Measurements from ENCODE around the gene PITPNB.

PITPNB gene

DNA sequence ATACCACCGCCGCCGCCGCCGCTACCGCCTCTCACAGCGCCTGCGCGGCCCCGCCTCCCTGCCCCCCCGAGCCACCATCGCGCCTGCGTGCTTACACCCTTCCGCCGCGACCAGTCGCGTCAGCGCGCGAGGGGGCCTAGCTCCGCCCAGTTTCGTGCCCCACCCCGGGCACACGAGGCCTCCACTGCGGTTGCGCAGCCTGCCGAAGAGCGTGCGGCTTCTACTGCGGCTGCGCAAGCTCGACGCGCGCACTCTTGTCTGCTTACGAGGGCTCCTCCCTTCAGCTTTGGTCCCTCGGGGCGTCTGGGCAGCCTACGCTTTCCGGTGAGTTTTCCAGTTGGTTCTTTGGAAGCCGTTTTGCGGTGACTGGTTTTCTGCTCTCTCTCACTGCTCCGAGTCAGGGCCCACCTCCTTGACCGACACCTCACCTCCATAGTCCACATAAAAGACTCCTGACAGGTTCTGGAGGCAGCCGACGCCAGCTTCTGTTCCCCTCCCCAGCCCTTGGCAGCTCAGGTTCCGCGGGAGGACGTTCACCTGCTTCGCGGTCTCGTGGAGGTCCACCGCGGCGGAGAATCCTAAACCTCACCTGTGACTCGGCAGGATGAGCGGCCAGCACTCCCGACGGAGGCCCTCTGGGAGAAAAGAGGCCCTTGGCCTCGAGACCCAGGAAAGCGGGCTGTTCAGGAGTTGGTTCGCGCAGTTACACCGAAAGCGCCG, at the start of gene PITPNB:
TSS of gene PITPNB (minus strand) at position 35 of the 720 bp plus-strand sequence. CDS start 65 bp downstream, outside the sequence.
- peak; percentile 98 for DNase-seq

DNA sequence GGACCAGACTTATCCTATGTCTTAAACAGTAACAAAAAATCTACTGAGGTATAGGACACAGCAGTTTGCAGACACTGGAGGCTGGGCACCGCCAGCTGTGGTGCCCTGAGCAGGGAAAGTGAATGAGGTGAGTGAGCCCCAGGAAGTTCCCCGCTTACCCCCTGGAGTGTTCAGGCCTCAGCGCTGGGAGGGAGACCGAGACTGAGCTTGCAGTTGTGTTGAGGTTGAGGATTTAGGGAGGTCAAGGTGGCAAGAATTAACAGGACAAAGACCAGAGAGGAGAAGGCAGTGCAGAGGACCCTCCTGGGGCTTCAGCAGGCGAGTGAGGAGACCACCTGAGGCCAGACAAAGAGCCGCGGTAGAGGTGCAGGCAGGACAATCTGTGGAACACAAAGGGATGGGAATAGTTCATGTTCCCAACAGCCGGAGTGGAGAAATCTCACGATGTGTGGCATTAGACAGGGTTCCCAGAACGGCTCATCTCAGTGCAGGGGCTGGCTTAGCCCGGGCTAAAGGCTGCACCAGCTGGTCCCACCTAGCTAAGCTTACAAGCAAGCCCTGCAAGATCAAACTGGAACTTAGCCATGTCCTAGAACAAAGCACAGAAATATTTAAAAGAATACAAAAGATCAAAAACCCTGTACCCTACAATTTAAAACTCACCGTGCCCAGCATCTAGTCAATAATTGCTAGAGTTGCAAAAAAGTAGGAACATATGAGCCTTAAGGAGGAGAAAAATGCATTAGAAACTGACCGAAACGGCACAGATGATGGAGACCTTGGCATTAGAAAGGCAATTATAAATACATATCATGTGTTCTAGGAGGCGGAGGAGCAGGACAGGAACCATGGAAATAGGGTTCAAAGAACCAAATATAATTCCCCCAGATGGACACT, 47.4 kb upstream of the PITPNB start:
- no peak for DNase-seq

DNA sequence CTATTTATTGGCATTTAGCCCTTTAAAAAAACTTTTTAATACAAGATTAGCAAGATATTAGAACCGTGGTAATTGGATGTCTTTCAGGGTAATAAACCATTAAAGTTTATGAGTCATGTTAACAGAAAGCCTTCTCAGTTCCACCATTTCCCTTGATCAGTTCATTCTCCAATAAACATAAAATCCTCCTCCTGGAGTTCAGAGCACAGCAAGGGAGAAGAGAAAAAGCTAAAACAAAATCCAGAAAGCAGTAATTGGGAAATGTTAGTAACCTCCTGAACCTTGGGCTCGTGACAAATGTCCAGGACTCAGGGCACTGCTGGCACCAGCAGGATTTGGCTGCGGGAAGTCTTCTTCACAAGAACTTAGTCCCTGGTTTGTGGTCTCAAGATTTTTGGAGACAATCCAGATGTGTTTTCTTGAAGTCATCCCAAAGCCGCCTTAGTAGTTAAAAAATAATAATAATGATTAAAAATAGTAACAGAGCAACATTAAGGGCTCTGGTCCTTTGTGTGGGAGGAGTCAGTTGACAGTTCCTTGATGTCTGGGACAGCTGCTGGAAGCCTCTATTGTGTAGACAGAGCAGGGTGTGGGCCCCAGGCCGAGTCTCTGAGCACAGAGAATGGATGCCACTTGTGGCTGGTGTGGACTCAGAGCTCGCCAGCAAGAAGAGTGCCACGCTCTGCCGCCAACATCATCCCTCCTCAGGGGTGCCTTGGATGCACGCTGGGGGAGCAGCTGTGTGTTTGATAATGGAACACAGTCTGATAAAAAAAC, 43.4 kb upstream of the PITPNB start:
- DNase-seq = no peak

DNA sequence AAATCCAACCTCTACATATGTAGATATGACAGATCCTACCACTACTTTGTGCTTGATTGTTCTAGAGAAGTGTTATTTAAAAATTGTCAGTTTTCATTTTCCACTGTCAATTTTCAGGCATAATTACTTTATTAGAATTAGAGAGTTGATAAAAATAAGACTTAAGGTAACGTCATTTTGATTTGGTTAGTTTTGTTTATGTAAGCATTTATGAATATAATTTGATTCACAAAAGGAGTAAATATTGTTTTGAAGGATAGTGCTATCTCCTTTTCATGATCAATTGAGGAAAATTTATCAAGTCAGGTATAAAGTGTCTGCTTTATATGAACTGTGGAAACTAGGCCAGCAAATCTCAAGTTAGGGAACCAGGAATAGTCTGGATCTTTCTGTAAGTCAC, 42.6 kb upstream of the PITPNB start:
- no peak for DNase-seq

DNA sequence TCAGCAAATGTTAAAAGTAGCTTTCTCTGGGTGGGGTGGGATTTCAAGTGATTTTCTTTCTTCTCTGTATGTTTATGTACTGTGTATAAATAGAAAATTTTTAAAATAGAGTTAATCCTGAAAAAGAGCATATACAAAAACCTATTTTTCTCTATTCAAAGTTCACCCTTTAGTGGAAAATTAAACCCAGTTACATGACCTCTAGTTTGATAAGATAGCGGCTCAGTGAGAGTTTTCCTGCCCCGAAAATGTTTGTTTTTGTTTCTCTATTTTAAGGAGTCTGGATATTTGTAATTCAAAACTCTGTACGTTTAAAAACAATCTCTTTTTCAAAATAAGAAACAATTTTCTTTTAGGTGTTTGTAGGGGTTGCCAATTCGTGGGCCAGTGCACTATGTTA, 42.1 kb upstream of the PITPNB start:
- no peak for DNase-seq

DNA sequence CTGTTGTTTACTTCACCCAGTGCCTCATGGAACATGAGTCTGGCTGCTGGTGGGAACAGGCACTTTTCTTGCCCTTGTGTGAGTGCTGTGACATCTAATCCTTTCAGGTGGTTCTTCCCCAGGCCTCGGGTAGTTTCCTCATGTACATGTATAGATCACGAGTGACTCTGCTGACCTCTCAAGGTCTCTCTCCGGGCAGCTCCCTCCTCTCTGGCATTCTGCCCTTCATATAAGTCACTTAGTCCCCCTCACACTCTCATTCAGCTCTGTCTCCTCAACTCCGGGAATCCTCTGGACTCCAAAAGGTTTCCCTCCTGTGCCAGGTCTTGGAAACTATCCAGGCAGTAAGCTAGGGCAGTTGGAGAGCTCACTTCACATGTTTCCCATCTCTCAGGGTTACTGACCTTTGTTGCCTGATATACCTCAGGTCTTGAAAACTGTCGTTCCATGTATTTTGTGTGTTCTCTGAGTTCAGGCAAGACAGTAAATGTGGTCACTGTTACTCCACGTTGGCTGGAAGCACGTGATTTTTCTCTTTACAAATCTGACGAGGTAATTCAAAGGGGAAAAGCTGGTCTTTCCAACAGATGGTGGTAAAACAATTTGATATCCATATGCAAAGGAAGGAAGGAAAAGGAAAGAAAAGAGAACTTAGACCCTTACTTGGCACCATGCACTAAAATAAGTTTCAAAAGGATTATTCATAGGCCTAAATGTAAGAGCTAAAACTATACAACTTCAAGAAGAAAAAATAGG, 40.5 kb upstream of the PITPNB start:
- no peak for DNase-seq

DNA sequence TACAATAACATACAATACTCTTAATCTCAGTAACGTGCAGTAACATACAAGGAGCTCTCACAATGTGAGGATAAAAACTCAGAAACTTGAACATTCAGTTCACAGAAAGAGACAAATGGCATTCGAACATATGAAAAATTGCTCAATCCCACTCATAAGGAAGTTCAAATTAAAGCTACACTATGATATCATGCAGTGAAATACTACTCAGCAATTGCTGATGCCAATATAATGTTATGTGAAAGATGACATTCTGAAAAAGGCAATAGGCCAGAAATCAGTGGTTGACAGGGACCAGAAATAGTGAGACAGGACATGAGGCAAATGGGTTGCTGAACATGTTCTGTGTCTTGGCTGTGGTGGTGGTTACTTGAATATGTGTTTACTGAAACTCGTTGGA, 33.7 kb upstream of the PITPNB start:
- DNase-seq = no peak

DNA sequence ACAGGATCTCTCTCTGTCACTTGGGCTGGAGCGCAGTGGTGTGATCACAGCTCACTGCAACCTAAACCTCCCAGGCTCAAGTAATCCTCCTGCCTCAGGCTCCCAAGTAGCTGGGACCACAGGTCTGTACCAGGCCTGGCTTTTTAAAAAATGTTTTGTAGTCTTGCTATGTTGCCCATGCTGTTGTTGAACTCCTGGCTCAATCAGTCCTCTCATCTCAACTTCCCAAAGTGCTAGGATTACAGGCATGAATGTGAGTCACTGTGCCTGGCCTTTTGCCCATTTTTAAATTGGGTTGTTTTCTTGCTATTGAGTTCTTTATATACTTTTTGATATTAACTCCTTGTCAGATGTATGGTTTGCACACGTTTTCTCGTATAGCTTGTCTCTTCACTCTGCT, 33.0 kb upstream of the PITPNB start:
- no peak for DNase-seq

DNA sequence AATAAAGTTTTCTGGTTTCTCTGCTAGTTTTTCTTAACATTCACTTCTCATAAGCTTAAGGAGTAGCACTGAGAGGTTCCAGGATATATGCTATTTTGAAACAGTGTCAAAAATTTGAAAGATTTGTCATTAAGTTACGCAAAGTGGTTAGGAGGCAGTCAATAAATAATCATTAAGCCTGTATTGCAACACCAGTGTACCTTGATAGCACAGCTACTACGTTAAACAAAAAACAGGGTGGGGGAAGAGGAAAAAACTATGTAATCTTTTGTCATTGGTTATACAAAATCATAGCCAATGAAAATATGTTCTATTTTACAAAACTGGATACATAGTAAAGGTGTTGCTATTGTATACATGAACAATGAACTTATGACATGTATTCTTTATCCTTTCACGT, 30.4 kb upstream of the PITPNB start:
- DNase-seq = no peak

DNA sequence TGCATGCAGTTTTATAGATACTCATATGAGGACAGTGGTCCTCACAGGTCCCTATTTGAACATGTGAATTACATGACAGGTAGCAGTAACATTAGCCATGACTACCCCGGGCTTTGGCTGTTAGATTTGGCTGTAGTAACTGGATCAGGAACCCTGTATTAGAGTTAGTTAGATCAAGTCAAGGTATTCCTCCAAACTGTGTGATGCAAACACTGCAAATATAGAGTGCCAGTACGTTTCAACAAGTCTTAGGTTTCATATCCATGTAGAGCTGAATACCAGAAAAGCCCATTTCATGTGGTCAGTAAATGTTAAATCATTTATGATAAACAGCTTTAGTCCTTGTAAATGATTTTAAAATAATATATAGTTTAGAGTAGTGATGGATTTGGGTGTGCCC, 29.5 kb upstream of the PITPNB start:
- DNase-seq = no peak

DNA sequence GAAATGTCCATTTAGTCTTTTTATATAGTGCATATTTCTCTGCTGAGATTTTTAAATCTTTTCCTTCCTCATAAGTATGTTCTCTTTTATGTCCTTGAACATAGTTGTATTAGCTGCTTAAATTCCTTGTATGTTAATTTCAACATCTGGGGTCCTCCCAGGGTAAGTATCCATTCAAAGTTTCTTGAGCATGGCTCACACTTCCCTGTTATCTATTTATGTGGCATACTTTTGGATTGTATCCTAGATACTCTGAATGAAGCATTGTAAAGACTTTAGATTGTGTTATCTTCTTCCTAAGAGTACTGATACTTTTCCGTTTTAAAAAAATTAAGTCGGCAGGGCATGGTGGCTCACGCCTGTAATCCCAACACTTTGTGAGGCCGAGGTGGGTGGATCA, 28.4 kb upstream of the PITPNB start:
- no peak for DNase-seq

DNA sequence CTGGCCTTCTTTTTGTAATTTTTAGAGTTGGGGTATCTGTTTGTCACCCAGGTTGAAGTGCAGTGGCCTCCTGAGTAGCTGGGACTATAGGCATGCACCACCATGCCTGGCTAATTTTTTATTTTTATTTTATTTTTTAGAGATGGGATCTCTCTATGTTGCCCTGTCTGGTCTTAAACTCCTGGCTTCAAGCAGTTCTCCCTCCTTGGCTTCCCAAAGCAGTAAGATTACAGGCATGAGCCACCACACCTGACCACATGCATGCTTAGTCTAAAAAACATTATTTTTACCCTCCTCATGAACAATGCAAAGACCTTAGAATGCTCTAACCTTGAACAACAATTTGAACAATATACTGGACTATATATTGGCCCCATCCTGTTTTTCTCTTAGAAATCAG, 22.1 kb upstream of the PITPNB start:
- no peak for DNase-seq

DNA sequence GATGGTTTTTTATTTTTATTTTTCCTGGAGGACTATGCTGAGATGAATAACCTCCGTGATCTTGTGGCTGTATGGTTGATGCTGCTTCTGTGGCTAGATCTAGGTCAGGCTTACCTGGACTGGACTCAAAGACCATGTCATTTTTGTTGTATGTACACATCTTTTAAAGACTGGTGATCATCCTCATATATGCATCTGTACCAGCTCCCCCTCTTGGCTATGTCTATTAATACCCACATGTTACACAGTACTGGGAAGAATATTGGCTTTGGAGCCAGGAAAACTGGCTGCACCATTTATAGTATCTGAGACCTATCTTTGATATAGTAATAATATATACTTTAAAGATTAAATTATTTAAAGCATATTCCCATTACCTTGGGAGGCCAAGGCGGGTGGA, 18.4 kb upstream of the PITPNB start:
- DNase-seq = no peak

DNA sequence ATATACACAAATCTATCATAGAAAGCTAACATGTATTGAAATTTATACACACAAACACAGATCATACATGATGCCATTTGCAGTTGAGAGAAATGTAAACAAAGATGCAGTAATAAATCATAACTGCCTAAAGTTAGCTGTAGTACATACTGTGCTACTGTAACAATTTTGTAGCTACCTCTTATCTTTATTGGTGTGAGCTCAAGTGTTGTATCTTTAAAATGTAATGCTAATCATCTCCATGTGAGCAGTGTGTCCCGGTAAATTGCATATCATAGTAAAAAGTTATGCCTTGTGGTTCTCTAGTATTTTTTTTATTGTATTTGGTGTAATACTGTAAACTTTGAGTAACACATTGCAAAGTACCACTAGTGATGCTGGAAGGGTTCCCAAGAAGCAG, 16.8 kb upstream of the PITPNB start:
- no peak for DNase-seq

DNA sequence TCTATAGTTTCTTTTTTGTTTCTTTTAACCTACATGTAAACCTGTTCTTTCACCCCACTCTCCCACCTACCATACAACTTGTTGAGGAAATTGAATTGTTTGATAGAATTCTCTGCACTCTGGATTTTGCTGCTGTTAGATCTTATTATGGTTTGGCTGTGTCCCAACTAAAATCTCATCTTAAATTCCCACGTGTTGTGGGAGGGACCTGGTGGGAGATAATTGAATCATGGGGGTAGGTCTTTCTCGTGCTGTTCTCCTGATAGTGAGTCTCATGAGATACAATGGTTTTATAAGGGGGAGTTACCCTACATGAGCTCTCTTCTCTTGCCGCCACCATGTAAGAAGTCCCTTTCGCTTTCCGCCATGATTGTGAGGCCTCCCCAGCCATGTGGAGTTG, 15.0 kb upstream of the PITPNB start:
- DNase-seq = no peak

DNA sequence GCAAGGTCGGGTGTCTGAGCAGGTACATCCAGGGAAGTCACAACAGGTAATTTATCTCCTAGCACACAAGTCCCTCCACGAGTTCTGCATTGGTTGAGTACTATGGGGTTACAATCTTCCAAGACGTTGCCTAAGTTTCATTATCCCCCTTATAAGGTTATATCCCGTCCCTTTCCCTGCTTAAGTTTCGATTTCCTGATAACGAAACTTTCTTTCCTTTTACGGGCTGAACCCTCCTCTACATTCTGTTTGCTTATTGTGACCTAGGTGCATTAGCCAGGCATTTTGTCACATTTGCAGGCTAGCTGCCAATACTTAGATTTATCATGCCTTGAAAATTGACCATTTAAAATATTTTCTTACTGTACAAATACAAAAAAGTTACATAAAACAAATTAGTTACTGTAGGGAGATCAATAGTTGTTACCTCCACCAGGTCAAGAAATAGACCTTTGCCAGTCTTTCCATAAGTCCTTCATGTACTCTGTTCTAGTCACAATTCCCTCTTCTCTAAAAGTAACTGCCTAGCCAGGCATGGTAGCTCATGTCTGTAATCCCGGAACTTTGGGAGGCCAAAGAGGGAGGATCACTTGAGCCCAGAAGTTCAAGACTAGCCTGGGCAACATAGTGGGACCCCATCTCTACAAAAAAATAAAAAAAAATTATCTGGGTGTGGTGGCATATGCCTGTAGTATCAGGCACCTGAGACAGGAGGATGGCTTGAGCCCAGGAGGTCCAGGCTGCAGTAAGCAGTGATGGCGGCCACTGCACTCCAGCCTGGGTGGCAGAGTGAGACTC, 14.3 kb upstream of the PITPNB start:
- no peak for DNase-seq

DNA sequence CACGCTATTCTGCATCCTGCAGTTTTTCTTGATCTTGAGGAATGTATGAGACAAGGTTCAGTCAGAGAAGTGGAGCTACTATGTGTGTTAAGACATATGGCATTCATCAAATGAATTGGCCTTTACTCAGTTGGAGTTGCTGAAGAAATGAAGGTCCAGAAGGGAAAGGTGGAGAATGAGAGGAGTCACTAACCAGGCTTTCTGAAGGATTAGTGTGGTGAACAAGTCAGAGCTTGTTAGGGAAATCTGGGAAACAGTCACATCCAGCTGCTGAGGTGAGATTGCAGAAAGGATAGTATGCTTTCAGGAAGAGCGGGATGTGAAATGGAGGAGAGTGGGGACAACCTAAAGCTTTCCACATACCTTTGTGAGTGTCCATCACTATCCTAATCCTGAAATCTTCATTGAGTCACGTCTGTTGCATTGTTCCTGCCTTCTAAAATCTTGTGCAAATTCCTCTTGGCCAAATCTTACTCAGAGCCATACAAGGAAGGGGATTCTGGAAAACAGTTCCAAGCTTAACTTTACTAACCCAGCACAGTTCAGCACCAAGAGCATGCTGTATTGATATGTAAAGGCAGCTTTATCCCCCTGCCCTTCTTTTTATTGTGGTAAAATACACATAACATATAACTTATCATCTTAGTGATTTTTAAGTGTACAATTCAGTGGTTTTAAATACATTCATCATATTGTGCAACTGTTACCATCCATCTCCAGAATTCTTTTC, 11.4 kb upstream of the PITPNB start:
- no peak for DNase-seq

DNA sequence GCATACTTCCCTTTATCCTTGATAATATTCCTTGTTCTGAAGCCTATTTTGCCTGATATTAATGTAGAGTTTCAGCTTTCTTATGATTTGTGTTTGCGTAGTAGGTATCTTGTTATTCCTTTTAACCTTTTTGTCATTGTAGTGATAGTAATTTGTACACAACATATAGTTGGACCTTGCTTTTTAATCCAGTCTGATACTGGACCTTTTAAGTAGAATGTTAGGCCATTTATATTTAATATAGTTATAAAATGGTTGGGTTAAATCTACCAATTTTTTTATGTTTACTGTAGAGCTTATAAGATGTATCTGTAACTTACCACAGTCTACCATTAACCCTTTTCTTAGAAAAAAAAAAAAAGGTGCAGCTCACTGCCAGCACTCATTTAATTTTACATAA, 8.6 kb upstream of the PITPNB start:
- DNase-seq = no peak

DNA sequence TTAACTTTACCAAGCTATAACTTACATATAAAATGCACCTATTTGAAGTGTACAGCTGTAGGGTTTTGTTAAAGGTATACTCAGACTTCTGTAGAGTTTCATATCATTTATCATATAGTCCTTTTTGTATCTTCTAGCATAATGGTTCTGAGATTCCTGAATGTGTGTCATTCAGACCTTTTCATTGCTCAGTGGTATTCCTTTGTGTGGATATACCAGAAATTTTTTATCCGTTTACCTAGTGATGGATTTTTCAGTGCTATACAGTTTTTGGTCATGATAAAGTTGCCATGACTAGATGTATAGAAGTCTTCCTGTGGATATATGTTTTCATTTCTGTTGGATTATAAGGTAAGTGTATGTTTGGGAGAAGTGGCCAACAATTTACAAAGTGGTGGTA, 6.3 kb upstream of the PITPNB start:
- no peak for DNase-seq

DNA sequence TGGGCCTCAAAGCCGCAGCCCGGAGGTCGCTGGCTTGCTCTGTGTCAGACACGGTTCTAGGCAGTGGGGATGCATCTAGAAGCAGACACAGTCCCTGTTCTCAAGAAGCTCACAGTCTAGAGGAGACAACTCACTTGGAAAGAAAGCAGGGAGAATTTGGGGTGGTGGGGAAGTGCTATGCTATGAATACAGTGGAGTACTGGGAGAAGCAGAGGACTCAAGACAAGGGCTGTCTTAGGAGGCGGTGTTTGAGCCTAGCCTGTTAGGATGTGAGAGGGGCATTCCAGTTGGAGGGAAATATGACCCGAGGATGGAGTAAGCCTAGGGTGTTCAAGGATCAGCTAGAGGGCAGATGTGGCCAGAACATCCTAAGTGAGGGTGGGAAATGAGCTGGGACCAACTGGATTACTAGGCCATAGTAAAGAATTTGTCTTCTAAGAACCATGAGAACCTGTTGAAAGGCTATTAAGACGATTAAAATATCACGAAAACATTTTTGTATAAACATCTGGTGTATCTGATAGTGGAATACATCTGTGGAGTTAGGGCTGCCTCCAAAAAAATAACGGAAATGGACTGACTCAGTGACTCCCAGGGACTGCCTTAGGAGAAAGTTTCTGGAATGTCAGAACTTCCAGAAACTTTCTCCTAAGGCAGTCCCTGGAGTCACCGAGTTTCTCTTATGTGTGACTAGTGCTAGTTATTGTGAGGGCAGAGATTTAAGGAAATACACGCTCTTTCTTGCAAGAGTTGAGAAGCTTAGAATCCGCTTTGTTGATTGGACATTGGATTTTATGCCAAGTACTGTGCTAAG, 1.1 kb upstream of the PITPNB start:
- no peak for DNase-seq
